ENCODE measurements around the gene C1QTNF6.

DNA sequence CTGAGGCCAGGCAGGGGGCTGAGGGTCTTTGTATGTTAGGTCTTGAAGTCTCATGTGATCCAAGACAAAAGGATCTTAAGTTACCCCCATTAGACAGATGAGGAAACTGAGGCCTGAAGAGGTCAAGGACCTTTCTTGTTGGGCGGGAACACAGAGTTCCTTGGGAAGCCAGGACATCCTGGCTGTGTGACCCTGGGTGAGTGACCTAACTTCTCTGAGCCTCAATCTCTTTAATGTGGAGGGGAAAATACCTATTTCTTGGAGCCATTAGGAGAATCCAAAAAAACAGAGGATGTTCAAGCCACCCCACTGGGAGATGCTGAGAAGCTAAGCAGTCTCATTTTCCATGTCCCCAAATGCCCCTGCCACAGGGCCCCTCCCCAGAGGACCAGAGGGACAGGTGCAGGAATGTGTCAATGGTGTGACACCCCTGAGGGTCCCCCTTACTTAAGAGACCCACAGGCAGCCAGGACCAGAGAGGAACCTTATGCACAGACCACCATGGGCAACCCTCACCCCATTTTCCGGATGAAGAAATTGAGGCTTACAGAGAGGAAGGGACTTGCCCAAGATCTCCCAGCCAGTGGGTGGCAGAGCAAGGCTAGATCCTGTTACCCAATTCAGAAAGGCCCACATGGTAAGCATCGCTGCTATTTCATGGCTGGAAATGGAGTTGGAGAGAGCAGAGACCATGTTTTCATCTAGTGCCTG lies 48.0 kb upstream of the C1QTNF6 start:
- TF ChIP-seq POLR2AphosphoS5 (IDR thresholded peaks at IDR 0.05; ENCODE audit: low read depth, low read length) (no peak), CTCF (IDR thresholded peaks at IDR 0.05) (no peak), SIN3A (IDR thresholded peaks at IDR 0.05; ENCODE audit: borderline replicate concordance, insufficient read depth, low read depth, low read length) (no peak)
- TF ChIP-seq, protein P1, sequence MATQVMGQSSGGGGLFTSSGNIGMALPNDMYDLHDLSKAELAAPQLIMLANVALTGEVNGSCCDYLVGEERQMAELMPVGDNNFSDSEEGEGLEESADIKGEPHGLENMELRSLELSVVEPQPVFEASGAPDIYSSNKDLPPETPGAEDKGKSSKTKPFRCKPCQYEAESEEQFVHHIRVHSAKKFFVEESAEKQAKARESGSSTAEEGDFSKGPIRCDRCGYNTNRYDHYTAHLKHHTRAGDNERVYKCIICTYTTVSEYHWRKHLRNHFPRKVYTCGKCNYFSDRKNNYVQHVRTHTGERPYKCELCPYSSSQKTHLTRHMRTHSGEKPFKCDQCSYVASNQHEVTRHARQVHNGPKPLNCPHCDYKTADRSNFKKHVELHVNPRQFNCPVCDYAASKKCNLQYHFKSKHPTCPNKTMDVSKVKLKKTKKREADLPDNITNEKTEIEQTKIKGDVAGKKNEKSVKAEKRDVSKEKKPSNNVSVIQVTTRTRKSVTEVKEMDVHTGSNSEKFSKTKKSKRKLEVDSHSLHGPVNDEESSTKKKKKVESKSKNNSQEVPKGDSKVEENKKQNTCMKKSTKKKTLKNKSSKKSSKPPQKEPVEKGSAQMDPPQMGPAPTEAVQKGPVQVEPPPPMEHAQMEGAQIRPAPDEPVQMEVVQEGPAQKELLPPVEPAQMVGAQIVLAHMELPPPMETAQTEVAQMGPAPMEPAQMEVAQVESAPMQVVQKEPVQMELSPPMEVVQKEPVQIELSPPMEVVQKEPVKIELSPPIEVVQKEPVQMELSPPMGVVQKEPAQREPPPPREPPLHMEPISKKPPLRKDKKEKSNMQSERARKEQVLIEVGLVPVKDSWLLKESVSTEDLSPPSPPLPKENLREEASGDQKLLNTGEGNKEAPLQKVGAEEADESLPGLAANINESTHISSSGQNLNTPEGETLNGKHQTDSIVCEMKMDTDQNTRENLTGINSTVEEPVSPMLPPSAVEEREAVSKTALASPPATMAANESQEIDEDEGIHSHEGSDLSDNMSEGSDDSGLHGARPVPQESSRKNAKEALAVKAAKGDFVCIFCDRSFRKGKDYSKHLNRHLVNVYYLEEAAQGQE (IDR thresholded peaks at IDR 0.05; ENCODE audit: insufficient read depth in 1 of 2, low read depth in 2 of 2, low read length in 1 of 2): no peak

Data from Panc1 (cell line).